Measurements from ENCODE around the gene PEAK1.

- TF ChIP-seq PPARA (CRISPR knock-in tag; IDR thresholded peaks at IDR 0.05; ENCODE audit: borderline replicate concordance) (no peak), TCF4 (CRISPR knock-in tag; IDR thresholded peaks at IDR 0.05; ENCODE audit: borderline replicate concordance) (no peak), ZFP30 (CRISPR knock-in tag; IDR thresholded peaks at IDR 0.05) (no peak), ZC3H10 (CRISPR knock-in tag; IDR thresholded peaks at IDR 0.05) (no peak), CREB5 (CRISPR knock-in tag; IDR thresholded peaks at IDR 0.05; ENCODE audit: low read depth) (no peak), RARB (CRISPR knock-in tag; IDR thresholded peaks at IDR 0.05) (no peak), BACH2 (CRISPR knock-in tag; IDR thresholded peaks at IDR 0.05; ENCODE audit: borderline replicate concordance) (no peak), CSDC2 (CRISPR knock-in tag; IDR thresholded peaks at IDR 0.05) (no peak), ARNTL (CRISPR knock-in tag; IDR thresholded peaks at IDR 0.05; ENCODE audit: borderline replicate concordance, low read depth) (no peak)
- TF ChIP-seq, protein P1, sequence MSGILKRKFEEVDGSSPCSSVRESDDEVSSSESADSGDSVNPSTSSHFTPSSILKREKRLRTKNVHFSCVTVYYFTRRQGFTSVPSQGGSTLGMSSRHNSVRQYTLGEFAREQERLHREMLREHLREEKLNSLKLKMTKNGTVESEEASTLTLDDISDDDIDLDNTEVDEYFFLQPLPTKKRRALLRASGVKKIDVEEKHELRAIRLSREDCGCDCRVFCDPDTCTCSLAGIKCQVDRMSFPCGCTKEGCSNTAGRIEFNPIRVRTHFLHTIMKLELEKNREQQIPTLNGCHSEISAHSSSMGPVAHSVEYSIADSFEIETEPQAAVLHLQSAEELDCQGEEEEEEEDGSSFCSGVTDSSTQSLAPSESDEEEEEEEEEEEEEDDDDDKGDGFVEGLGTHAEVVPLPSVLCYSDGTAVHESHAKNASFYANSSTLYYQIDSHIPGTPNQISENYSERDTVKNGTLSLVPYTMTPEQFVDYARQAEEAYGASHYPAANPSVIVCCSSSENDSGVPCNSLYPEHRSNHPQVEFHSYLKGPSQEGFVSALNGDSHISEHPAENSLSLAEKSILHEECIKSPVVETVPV (CRISPR knock-in tag; IDR thresholded peaks at IDR 0.05), result no peak
These were observed 292.3 kb downstream of the PEAK1 start for GRCh38 chr15:77127626-77128025.

All from SK-N-SH treated with all-trans-retinoic acid at 6 μM for 48 hours (cell line).